Mesenteric fat pad (tissue), 1 donor: ENCODE measurements around the gene FAM117A. TPM values are rescaled to one million over a fixed set of nuclear protein-coding genes. Genes with fewer than 3 reads are reported as not detected.
A peak's percentile ranks its signal among the peaks of the same experiment; 100 is the strongest.

Experiments used
- DNase-seq: peaks from one replicate; pipeline ENCODE4 v3.0.0-alpha.2; 2020; ENCODE audit warnings: low spot score
- long read RNA-seq: library from polyadenylated mRNA; unstranded; transcript quantifications from one replicate; pipeline ENCODE4 v2.0.0, GENCODE V29; 2020
- total RNA-seq: library from RNA; stranded (reverse); fragmentation: NEBNext Ultra II Directional; extraction: Animal tissue kit (Norgen Biotek cat#: 25700); gene quantifications from one replicate; pipeline ENCODE4 v1.2.1, GENCODE V29; 2021
- donor health status: DM: yes; HTN: yes; CAD: no.

FAM117A gene, protein sequence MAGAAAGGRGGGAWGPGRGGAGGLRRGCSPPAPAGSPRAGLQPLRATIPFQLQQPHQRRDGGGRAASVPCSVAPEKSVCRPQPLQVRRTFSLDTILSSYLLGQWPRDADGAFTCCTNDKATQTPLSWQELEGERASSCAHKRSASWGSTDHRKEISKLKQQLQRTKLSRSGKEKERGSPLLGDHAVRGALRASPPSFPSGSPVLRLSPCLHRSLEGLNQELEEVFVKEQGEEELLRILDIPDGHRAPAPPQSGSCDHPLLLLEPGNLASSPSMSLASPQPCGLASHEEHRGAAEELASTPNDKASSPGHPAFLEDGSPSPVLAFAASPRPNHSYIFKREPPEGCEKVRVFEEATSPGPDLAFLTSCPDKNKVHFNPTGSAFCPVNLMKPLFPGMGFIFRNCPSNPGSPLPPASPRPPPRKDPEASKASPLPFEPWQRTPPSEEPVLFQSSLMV
- total RNA-seq = 5.9 TPM
- long read RNA-seq, partial matches to known transcripts = 2 of 4 reads
- long read RNA-seq, other reads (novel, unspliced or antisense) = 2 of 4 reads

DNA sequence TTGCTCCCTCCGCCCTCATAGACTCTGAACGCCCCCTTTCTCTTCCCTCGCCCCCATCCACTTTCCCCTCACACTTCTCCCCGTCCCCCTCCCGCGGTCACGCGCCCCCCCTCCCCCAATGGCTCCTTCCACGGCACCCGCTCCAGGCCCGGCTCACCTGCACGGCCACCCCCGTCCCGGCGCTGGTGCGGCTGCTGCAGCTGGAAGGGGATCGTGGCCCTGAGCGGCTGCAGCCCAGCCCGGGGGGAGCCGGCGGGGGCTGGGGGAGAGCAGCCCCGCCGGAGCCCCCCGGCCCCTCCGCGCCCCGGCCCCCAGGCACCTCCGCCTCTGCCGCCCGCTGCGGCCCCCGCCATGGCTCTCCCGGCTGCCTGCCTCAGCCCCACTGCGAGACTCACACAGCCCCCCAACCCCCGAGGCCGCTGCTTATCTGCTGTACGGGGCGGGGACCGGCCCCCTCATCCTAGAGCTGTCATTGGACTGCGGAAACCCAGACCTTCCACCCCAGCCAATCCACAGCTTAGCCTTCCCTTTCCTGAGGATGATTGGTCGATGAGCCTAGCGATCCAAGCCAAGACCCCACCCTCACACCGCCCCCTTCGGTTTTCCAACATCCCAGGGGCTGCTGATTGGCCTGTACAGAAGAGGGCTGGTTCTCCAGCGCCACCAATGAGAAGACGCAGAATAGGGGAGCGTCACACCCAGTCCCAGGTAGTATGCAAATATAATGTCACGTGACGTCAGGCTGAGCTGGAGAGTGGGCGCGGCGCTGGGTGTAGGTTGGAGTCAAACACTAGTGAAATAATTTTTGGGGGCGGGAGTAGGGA, at the start of gene FAM117A:
Gene FAM117A, minus strand, starts transcription at position 397 of the 824 bp plus-strand sequence. Its CDS starts 44 bp downstream, at position 353.
- peak; percentile 95 for DNase-seq

DNA sequence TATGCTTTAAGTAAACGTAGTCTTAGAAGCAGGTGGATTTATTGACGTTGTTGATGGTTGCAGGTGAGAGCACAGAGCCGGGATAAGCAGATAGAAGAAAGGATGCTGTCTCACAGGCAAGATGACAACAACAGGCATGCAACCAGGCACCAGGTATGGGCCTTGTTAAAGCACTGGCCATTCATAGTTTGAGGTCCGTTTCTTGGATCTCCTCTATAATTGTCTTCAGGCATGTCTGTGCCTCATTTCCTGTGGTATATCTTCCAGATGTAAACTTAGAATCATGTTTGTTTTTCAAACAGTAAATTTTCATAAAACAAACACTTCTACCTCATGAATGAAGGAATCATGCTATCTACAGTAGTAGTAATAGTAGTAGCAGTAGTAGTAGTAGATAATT, 45.1 kb upstream of the FAM117A start:
- no peak for DNase-seq

DNA sequence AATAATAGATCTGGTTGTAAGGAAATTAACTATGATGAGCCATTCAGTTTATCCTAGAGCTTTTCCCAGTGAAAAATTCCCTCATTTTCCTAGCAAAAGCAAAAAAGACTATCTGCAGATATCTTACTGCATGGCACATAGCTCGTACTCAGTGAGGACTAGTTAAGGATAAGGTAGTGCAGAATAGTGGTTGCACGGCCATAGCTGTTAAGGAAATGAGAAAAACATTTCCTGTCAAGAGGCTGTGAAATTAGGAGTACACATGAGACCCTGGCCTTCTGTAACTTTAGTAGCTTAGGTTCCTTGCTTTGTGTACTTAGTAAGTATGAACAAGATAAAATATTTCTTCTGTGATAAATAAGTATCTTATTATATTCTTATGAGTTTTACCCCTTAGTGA, 34.8 kb upstream of the FAM117A start:
- DNase-seq = no peak

DNA sequence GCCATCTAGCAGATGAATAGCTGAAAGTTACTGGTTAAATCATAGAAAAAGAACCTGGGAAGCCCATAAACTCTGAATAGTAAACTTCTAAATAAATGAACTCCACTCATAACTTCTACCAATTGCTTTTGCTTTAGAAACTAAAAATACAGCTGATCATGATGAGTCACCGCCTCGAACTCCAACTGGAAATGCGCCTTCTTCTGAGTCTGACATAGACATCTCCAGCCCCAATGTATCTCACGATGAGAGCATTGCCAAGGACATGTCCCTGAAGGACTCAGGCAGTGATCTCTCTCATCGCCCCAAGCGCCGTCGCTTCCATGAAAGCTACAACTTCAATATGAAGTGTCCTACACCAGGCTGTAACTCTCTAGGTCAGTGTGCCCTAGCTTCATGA, 34.3 kb upstream of the FAM117A start:
- DNase-seq = no peak

DNA sequence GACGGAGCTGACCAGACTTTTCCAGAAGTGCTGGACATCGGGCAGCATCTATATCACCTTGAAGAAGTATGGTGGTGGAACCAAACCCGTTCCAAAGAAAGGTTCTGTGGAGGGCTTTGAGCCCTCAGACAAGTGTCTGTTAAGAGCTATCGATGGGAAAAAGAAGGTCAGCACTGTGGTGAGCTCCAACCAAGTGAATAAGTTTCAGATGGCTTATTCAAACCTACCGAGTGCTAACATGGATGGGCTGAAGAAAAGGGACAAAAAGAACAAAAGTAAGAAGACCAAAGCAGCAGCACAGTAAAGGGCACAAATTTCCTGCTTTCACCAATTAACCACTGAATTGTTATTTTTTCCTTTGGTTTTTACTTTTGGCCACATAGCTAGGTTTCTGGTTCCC, 31.4 kb upstream of the FAM117A start:
- DNase-seq = no peak

DNA sequence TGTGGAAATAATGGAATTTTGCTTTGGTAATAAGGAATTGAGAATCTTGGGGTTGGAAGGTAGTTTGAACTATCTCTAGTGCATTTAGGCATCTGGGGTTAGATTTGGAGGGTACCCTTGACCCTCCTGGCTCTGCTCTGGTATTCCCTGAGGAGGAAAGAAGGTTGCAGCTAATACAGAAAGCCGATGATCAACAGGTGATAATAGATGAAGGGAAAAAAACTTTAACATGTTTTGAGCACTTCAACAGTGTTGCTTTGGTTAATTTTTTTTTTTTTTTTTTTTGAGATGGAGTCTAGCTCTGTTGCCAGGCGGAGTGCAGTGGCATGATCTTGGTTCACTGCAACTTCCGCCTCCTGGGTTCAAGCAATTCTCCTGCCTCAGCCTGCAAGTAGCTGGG, 29.4 kb upstream of the FAM117A start:
- no peak for DNase-seq

DNA sequence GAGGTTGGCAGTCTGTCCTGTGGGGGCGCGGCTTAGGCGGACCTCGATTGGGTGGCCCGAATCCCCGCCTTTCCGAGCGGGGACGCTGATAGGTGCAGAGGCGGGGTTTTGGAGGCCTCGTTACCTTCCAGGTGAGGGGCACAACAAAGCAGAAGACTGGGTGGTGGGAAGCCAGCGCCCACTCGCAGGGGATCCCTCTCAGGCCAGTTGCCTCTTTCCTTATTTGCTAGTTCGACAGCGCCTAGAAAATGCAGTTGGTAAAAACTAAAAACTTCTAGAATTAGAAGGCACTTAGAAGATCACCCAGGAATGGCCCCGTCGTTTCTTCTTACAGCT, 25.3 kb upstream of the FAM117A start:
- no peak for DNase-seq

DNA sequence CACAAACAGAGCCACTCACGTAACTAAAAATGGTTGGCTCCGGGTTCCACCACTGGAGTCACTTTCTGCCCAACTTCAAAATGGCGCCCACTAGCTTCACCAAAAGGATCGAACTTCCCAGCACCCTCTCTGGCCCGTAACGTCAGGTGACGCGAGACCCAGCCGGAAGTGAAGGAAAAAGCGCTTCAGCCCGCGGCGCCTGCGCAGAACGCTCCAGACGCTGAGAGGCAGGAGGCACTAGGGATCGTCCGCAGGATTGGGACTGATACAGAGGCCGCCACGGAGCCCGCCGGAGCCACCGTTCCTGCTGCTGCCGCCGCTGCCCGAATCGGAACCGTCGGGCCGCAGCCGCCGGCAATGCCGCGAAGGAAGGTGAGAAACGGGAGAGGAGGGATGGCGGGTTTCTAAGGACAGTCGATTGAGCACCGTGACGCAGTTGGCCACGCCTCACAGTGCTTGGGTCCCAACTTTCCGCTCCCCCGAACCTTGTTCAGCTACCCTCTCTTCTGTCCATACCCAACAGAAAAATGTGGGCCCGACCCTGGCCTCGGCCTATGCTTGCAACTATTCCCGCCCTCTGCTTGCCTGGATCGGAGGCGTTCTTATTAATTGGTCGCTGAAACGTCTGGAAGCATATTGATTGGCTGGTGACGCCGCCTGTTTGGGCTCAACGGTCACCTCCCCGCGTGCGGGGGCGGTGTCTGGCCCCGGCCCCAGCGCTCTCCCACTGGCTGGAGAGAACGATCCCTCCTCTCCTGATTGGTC, 24.7 kb upstream of the FAM117A start, which contains the start of gene KAT7:
Gene KAT7, plus strand, starts transcription at position 204 of the 765 bp plus-strand sequence. Its CDS starts 154 bp downstream, at position 358.
- DNase-seq = peak; percentile 99

DNA sequence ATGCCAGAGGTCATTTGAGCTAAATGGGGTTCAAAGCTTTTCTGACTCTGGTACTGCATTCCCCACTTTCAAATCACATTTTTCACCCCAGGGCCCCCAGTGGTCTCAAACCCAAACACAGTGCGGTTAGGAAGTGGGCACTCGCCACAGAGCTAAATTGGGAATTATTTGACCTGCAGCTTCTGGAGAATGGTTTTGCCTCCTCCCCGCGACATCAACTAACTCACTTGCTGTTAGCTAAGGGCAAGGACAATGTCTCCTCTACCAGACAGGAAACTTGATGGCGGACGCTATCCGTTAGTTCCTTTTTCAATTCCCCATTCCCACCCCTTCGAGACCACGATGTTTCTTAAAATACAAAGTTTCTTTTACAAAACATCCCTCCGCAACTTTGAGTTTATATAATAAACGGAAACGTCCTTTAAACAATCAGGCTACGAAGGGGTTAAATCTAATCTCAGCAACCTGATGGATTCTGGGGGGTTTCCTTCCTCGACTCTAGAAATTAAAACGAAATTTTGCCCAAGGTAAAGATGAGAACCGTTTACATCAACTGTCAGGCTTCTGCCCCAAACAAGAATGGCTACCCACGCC, 24.1 kb upstream of the FAM117A start:
- no peak for DNase-seq

DNA sequence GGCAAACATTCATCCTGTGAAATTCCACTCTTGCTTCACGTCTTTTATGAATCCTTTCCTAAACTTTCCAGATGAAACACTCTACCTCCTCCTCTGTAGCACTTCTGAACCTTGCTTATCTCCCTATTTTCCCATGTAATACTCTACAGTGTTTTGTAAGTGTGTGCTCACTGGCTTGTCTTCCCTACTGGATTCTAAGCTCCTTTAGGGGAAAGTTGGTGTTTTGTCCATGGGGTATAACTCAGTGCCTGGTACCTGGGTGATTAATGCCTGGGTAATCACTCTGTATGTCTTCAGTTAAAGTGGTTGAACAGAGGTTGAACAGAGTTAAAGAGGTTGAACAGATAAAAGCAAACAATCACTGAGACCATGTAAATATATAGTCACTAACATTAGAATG, 20.7 kb upstream of the FAM117A start:
- no peak for DNase-seq

DNA sequence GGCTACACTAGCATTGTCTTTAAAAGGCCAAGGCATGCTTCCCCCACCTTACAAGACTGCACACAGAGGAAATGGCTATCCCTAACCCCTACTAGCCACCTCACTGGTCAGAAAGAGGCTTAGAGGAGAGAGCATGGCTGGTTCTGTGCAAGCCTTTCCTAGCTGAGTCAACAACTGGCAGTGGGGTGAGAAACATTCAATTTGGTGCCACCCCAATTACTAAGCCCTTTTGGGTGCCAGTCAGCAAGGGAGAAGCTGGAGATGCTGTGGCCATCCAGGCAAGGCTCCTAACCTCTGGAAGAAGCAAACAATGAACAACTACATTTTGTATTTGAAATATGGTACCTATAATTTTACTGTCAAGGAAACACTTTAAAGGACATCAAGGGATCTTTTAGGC, 19.9 kb upstream of the FAM117A start:
- DNase-seq = no peak

DNA sequence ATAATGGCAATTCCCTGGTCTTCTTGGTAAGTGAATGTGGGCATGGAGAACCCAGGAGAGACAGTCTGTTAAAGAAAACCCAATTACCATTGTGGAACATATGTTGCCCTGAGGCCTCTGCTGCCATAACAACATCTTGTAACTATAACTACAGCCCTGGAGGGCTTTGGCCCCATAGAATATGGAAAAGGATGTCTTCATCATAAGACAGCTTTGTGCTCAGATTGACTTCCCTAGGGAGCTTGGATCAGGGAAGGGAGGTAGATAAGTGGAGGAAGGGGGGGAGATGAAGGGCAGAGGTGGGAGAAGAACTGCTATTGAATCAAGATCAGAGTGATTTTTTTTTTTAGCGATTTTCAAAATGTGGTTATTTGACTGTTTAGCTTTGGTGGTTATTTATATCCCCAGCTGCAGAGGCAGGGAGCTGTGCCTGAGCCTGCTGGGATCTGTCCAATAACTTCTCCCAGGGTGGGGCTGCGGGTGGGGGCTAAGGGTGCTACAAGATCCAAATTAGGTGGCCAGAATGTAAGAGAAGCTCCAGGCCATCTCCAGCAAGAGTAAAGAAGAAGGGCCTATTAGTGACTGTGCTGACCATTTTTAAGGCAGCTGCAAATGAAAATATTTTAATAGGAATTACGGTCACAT, 19.3 kb upstream of the FAM117A start:
- no peak for DNase-seq

DNA sequence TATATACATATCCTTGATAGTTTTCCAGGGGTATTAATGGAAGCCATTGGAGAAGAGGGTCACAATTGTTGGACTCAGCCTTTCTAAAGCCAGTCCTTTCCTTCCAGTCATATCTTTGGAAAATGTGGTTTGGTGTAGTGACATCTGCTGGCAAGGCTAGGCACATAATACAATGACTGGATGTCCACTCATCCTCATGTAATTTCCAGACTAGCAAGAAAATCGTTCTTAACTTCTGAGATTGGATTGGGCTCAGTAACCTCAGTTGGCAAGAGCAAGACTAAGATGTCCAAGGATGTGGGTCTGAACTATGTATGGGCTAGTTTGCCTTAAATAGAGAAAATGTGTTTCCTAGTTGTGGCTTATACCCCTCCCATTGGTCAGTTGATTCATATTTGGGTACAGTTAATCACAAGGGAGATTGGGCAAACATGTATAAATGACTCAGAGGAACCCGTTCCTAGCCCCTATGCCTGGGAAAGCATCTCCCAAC, 15.9 kb upstream of the FAM117A start:
- no peak for DNase-seq

DNA sequence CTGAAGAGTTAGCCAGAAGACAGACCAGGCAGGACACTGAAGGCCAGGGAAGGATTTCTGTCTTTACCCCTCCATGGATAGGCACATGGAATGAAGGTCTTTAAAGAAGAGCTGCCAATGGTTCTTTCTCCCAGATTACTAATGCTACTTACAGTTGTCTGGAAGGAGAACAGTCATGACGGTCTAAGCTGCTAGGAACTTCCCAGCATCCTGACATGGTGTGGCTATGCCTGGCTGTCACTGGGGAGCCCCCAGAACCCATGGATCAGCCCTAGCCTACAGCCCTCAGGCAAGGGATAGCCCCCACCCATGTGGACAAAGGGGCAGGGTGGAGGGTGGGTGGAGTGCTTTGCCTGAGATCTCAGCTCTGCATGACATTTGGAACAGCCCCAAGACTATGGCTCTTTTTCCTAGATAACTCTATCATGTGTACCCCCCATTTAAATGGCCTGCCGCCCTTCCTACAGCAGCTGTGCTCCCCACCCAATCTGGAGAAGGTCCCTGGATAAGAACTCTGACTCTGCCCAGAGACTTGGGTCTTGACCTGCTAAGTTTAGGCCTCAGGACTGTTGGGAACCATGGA, 15.3 kb upstream of the FAM117A start:
- no peak for DNase-seq

DNA sequence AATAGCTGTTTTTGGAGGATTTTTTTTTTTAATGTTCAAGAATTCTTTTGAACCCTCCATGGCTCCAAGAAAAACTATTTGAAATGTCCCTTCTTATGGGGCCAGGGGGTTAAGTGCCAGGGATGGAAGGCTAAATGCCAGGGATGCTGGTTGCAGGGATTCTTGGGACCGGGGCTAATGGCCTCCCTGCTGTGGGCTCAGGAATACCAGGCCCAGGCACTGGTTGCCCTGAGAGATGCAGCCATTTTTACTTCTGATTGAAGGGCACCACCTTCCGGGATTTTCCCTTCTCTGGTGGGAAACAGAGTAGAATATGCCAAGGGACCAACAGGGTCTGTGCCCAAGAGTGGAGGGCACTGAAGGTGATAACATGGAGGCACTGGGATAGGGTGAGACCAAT, 13.6 kb upstream of the FAM117A start:
- DNase-seq = no peak

DNA sequence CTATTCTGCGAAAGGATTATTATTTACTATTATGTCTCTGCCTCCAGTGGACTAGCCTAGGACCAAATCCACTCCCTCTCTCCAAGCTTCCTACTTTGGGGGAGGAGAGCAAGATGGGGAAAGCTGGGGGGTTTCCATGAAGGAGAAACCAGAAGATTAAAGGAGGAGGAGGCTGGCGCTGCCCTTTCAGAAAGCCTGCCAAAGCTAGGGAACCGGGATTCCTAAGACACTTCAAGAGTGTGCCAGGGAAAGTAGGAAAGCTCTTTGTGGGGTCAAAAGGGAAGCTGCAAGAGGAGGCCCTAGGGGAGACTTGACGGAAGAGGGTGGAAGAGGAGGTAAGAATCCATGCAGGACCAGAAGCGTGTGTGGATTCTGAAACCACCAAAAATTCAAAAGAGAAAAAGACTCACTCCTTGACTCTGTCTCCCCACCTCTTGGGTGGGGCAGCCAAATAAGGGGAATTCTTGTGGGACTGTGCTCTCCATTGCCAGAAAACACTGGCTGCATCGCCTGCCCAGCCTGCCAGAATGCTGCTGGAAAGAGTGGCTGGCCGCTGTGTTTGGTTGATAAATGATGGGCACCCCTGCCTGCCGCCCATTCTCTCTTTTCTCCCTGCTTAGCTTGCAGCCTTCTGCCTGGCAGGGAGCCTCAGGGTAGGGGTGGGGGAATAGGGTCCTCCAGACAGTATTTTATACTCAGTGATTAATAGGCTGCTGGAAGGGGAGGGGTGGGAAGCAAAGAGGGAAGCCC, 12.8 kb upstream of the FAM117A start:
- DNase-seq = no peak

DNA sequence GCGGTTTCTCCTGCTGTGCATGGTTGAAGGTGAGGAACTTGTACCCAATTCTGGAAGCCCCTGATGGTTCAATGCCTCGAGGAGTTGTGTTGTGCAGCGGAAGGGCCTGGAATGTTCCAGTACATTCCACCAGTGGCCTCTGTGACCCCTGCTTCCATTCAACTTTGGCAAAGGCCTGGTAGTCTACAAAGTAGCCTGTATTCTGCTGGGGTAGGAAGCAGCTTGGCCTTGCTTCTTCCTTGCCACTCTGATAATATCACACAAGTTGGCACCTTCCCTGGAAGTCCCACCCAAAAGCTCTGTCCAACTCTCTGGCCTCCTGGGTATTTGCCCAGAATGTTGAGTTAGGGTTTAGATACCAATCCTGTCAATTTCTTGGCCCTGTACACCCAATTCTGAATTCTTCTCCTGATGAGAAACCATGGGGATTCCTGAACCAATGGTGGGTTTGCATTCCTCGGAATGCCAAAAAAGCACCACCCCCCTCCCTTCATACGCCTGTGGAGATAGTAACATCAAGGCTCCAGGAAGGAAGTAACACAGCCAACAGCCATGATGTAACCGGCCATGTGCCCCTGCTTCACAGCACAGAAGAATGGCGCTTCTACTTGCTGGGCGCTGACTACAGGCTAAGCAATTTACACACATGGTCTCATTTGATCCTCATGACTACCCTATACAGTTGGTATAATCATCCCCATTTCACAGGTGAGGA, 11.8 kb upstream of the FAM117A start:
- DNase-seq = no peak

DNA sequence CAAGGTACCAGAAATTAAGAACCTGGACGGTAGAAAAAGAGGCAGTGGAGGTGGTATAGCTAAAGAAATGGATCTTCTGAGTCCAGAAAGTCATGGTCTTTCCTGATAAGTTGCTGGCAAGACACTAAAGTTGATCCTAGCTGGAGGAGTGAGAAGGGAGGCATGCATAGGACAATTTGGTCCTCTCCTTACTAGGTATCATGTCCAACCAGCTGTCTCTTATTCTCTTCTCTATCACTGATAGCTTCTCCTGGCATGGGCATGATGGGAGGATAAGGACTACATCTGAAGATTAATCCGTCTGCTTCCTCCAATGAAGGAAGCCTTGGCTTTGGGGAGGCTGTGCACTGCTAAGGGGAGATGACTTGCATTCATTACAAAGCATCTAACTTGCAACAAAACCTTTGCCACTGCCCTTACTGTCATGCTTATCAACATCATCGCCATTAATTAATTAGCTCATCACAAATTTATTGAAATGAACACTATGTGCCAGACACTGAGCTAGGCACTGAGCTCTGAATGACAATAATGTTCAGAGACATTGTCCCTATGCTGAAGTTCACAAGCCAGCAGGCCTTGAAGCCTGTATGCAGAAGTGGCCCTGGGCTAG, 3.1 kb upstream of the FAM117A start:
- DNase-seq = no peak
